Tibial artery (tissue), 4 donors: ENCODE data around the gene DNER.
A peak's percentile ranks its signal among the peaks of the same experiment; 100 is the strongest.
"Not testable (repeated sequence)": the region's sequence is repeated elsewhere in the genome, so short reads cannot be mapped to it uniquely, and the experiment has no call there.

ENCODE experiments used
- DNase-seq, 2 donors: peaks; one replicate each; pipeline ENCODE4 v3.0.0-alpha.2; 2019
- H3K27ac ChIP-seq, 2 donors: fragments of 200-600 bp; sonication (generic) in 1 of 2; 1 replicate in 1 of 2; 2 replicates in 1 of 2; pipeline ENCODE4 v1.5.1; 2018 to 2019; ENCODE audit warnings: mild to moderate bottlenecking in 1 of 2
- H3K27me3 ChIP-seq, 2 donors: fragments of 200-600 bp; sonication (generic) in 1 of 2; one replicate each; pipeline versions ENCODE4 v1.5.1 to v1.6.0; 2016 to 2019
- H3K36me3 ChIP-seq, 3 donors: fragments of 200-600 bp; sonication (generic) in 2 of 3; one replicate each; pipeline ENCODE4 v1.5.1; 2016 to 2019; ENCODE audit warnings: mild to moderate bottlenecking in 2 of 3
- H3K4me1 ChIP-seq, 4 donors: fragments of 200-600 bp; sonication (generic) in 2 of 4; 1 replicate in 3 of 4; 2 replicates in 1 of 4; pipeline ENCODE4 v1.5.1; 2016 to 2019
- H3K4me3 ChIP-seq, 2 donors: fragments of 200-600 bp; sonication (generic) in 1 of 2; 1 replicate in 1 of 2; 2 replicates in 1 of 2; pipeline ENCODE4 v1.5.1; 2018 to 2019; ENCODE audit warnings: mild to moderate bottlenecking in 2 of 2
- H3K9me3 ChIP-seq, 3 donors: fragments of 200-600 bp; sonication (generic) in 1 of 3; one replicate each; pipeline ENCODE4 v1.5.1; 2016 to 2019
- intact Hi-C: fragments of 100-400 bp; cut with DNase I; formaldehyde crosslinking; loops from one replicate; pipeline ENCODE4 v1.15.0; 2023; ENCODE audit warnings: low total_unique reads
- TF ChIP-seq, protein P1 (sequence below), 2 experiments: fragments of 200-600 bp in 1 of 2; fragments of 450-650 bp in 1 of 2; IDR thresholded peaks; one replicate each; pipeline ENCODE4 v1.5.1; 2017 to 2019; ENCODE audit warnings: antibody characterized with exemption in 2 of 2, mild to moderate bottlenecking in 1 of 2, moderate library complexity in 1 of 2

DNER gene

DNA sequence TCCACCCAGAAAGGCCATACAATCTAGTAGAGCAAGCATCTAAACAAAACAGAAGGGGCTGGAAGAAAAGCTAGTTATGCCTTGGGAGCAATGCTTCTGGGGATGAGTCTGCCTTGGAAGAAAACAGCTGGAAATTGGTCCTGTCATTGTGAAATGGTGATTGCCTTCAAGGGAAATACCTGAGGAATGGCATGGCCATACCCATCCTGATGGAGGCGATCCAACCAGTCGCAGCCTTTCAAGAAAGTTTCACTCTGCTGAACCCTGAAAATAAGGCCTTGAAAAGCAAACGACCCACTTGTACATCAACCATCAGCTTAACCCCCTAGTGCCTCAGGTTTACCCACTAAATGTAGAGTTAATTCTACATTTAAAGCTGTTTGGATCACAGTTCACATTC, 370.7 kb downstream of the DNER start:
- Histone ChIP-seq H3K4me1 (no peaks in the 10 kb centered on the region), H3K27ac (no peak overlapping the region), H3K36me3 (no peaks in the 10 kb centered on the region), H3K9me3 (no peaks in the 10 kb centered on the region), H3K27me3 (no peaks in the 10 kb centered on the region), H3K4me3 (no peak overlapping the region)
- TF ChIP-seq, protein P1, sequence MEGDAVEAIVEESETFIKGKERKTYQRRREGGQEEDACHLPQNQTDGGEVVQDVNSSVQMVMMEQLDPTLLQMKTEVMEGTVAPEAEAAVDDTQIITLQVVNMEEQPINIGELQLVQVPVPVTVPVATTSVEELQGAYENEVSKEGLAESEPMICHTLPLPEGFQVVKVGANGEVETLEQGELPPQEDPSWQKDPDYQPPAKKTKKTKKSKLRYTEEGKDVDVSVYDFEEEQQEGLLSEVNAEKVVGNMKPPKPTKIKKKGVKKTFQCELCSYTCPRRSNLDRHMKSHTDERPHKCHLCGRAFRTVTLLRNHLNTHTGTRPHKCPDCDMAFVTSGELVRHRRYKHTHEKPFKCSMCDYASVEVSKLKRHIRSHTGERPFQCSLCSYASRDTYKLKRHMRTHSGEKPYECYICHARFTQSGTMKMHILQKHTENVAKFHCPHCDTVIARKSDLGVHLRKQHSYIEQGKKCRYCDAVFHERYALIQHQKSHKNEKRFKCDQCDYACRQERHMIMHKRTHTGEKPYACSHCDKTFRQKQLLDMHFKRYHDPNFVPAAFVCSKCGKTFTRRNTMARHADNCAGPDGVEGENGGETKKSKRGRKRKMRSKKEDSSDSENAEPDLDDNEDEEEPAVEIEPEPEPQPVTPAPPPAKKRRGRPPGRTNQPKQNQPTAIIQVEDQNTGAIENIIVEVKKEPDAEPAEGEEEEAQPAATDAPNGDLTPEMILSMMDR (IDR thresholded peaks at IDR 0.05) = no peak
- intact Hi-C loops = no loop called here
- no peak for DNase-seq

DNA sequence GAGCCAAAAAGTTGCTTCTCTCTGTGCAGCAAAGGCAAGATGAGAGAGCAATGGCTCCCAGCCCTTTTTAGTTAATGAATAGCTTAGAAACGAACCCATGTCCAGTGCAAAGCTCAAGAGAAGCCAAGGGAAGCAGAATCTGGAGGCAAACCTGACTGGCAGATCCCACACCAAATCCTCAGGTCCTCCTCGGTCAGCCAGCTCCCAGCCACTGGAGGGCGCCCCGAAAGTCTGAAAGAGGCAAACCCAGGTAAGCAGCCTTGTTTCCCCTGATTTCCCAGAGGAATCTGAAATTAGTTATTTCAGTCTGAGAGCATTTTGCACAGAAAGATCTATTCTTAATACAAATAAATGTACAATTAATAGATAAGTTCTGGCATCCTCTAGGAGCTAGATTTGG, 372.0 kb downstream of the DNER start:
- intact Hi-C loops = no loop called here
- TF ChIP-seq, protein P1 (IDR thresholded peaks at IDR 0.05) = peak; percentile 19 to 31
- Histone ChIP-seq H3K27ac (no peak overlapping the region), H3K36me3 (no peaks in the 10 kb centered on the region), H3K9me3 (no peaks in the 10 kb centered on the region), H3K27me3 (no peaks in the 10 kb centered on the region), H3K4me1 (no peaks in the 10 kb centered on the region), H3K4me3 (no peak overlapping the region)
- peak in 1 of 2 donors; percentile 49 for DNase-seq

DNA sequence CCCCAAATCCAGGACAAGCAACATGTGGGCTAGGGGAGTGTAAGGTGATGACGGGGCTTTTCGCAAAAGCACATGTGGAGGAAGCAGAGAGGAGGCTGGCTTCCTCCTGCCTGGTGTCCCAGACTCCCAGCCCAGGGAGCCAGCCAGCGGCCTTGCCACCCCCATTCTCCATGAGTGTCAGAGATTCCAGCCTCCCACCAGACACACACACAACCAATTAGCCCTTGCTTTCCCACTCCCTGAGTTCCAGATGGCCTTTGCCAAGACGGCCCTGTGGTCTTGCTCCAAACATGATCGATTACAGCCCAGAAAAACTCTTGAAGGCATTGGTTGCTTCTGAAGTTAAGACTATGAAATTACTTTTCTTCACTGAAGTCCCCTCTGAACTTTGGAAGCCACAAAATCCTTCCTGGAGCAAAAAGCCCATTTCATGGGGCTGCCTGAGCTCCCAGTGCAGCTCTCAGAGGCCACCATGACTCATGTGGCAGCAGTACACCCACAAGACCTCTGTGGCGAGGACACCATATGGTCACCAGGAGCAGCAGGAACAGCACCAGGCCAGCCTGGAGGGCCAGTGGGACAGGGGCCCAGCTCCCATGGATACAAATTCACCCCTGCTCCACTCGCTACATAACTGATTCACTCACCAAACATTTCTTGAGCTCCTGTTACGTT, 374.1 kb downstream of the DNER start:
- intact Hi-C loops = no loop called here
- no peak for DNase-seq
- Histone ChIP-seq H3K9me3 (no peaks in the 10 kb centered on the region), H3K36me3 (no peaks in the 10 kb centered on the region), H3K27me3 (no peaks in the 10 kb centered on the region), H3K27ac (no peak overlapping the region), H3K4me1 (peaks cover 0 to 10% (median 0%) of the 10 kb centered on the region in 4 donors), H3K4me3 (no peak overlapping the region)
- TF ChIP-seq, protein P1 (IDR thresholded peaks at IDR 0.05) = no peak

DNA sequence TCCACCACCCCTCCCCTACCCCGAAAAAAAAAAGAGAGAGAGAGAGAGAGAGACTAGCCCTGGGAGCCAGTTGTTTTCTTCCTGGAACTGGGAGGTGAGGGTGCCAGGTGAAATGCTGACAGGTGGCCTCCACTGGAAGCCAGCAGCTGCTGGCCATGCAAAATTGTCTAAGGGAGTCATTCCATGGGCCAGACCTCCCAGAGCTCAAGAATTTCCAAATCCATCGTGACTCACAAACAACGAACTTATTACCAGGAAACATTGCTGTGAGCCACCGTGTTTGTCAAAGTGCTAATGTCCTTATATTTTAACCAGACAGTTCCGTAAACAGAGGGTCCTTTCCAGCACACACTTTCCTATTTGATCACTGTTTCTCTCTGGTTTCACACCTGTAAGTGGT, 374.7 kb downstream of the DNER start:
- Histone ChIP-seq H3K36me3 (no peaks in the 10 kb centered on the region), H3K27ac (no peak overlapping the region), H3K27me3 (no peaks in the 10 kb centered on the region), H3K9me3 (no peaks in the 10 kb centered on the region), H3K4me3 (no peak overlapping the region), H3K4me1 (peaks cover 0 to 10% (median 0%) of the 10 kb centered on the region in 4 donors)
- intact Hi-C loops = no loop called here
- TF ChIP-seq, protein P1 (IDR thresholded peaks at IDR 0.05) = no peak
- no peak for DNase-seq

DNA sequence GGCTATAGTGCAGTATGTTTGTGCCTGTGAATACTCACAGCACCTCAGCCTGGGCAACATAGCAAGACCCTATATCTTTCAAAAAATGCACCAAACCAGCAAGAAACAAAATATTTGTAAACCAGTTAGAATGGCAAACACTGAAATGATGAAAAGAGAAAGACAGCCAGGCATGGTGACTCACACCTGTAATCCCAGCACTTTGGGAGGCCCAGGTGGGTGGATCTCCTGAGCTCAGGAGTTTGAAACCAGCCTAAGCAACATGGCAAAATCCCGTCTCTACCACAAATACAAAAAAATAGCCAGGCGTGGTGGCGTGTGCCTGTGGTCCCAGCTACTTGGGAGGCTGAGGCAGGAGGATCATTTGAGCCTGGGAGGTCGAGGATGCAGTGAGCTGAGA, 375.2 kb downstream of the DNER start:
- H3K4me3 ChIP-seq, DNase-seq, H3K36me3 ChIP-seq, H3K27ac ChIP-seq, H3K27me3 ChIP-seq, H3K9me3 ChIP-seq, intact Hi-C loops: not testable (repeated sequence)
- peaks cover 0 to 10% (median 0%) of the 10 kb centered on the region in 4 donors for H3K4me1 ChIP-seq

DNA sequence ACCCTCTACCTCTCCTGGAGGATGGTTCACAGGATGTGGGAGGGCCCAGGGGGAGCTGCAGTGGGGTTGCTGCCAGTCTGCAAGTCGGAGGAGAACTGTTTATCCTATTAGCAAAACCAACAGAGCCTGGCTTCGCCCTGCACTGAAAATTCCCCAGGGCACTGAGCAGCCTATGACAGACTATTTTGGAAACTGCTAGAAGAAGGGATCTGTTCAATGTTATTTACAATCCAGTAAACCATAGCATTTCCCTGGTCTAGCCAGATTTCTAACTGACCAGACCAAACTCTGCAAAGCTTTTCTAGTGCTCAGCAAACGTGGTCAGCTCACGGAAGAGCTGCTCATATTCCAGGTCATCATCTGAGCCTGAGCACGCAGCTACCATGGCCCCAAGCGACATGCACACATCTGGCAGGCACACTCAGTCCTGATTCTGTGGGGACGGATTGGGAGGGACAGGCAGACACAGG, 378.4 kb downstream of the DNER start:
- Histone ChIP-seq H3K36me3 (no peaks in the 10 kb centered on the region), H3K4me3 (no peak overlapping the region), H3K27me3 (no peaks in the 10 kb centered on the region), H3K9me3 (no peaks in the 10 kb centered on the region), H3K4me1 (peaks cover 0 to 10% (median 0%) of the 10 kb centered on the region in 4 donors), H3K27ac (no peak overlapping the region)
- TF ChIP-seq, protein P1 (IDR thresholded peaks at IDR 0.05) = no peak
- intact Hi-C loops = no loop called here
- DNase-seq = no peak
